Hepatocyte (in vitro differentiated cells): ENCODE data around the gene KLHL5. TPM values are rescaled to one million over a fixed set of nuclear protein-coding genes. Genes with fewer than 3 reads are reported as not detected.

Experiments
- DNase-seq: peaks from one replicate; pipeline ENCODE4 v3.0.0-alpha.2; 2016; ENCODE audit warnings: low spot score
- H2AFZ ChIP-seq: fragments of 200-600 bp; sonication (generic); 2 replicates; pipeline ENCODE4 v1.6.0; 2016; ENCODE audit warnings: antibody characterized with exemption, mild to moderate bottlenecking
- H3K27ac ChIP-seq: fragments of 200-600 bp; sonication (generic); 2 replicates; pipeline ENCODE4 v1.5.1; 2016; ENCODE audit warnings: mild to moderate bottlenecking
- H3K27me3 ChIP-seq: fragments of 200-600 bp; sonication (generic); 2 replicates; pipeline ENCODE4 v1.6.1; 2016
- H3K36me3 ChIP-seq: fragments of 200-600 bp; sonication (generic); replicated peaks from 2 replicates; pipeline ENCODE4 v1.5.1; 2016; ENCODE audit warnings: low read depth; ENCODE audit not compliant: insufficient read depth
- H3K4me1 ChIP-seq: fragments of 200-600 bp; sonication (generic); 2 replicates; pipeline ENCODE4 v1.5.1; 2016; ENCODE audit warnings: mild to moderate bottlenecking, moderate library complexity; ENCODE audit not compliant: insufficient read depth
- H3K4me2 ChIP-seq: fragments of 200-600 bp; sonication (generic); 2 replicates; pipeline ENCODE4 v1.6.0; 2016
- H3K4me3 ChIP-seq: fragments of 200-600 bp; sonication (generic); 2 replicates; pipeline ENCODE4 v1.5.1; 2016; ENCODE audit warnings: mild to moderate bottlenecking
- H3K79me2 ChIP-seq: fragments of 200-600 bp; sonication (generic); 2 replicates; pipeline ENCODE4 v1.6.0; 2017; ENCODE audit warnings: mild to moderate bottlenecking
- H3K9me2 ChIP-seq: fragments of 200-600 bp; sonication (generic); replicated peaks from 2 replicates; pipeline ENCODE4 v1.6.0; 2017; ENCODE audit warnings: mild to moderate bottlenecking; ENCODE audit not compliant: insufficient read depth
- H3K9me3 ChIP-seq: fragments of 200-600 bp; sonication (generic); 2 replicates; pipeline ENCODE4 v1.5.1; 2016; ENCODE audit warnings: low read depth, mild to moderate bottlenecking
- H4K20me1 ChIP-seq: fragments of 200-600 bp; sonication (generic); 2 replicates; pipeline ENCODE4 v1.6.0; 2016; ENCODE audit warnings: mild to moderate bottlenecking; ENCODE audit not compliant: insufficient read depth, poor library complexity, severe bottlenecking
- CTCF ChIP-seq: fragments of 200-600 bp; sonication (generic); IDR thresholded peaks from 2 replicates; pipeline ENCODE4 v1.5.1; 2016; ENCODE audit warnings: antibody characterized with exemption, mild to moderate bottlenecking; ENCODE audit not compliant: poor library complexity
- EZH2 ChIP-seq: fragments of 200-600 bp; sonication (generic); IDR thresholded peaks from 2 replicates; pipeline ENCODE4 v1.6.1; 2016; ENCODE audit warnings: antibody characterized with exemption, mild to moderate bottlenecking, borderline replicate concordance
- EZH2phosphoT487 ChIP-seq: fragments of 200-600 bp; sonication (generic); IDR thresholded peaks from one replicate; pipeline ENCODE4 v1.6.1; 2018; ENCODE audit warnings: antibody characterized with exemption, mild to moderate bottlenecking, low read depth, moderate library complexity; ENCODE audit not compliant: unreplicated experiment, severe bottlenecking
- WGBS: methylation state at CpG from one replicate; pipeline ENCODE4 v1.1.6; 2016; ENCODE audit warnings: low lambda C conversion rate; ENCODE audit errors: missing lambda C conversion rate; 5-methylcytosine and 5-hydroxymethylcytosine counted together
- polyA plus RNA-seq: library from polyadenylated mRNA; unstranded; fragments of >200 nt; fragmentation: Nextera tagmentation; extraction: Ambion mirVana; gene quantifications from 2 replicates; pipeline ENCODE4 v1.2.1, GENCODE V29; 2016
- total RNA-seq: library from RNA; depleted of rRNA; stranded (reverse); fragments of >200 nt; gene quantifications from 2 replicates; pipeline ENCODE4 v1.2.3, GENCODE V29; 2014

Gene KLHL5
- total and polyA plus RNA-seq, 2 experiments from 2014 or later, result 30.2 to 58.3 TPM

GRCh38 chr4:39021631-39022030 lies 40.4 kb upstream of the KLHL5 start:
- Histone ChIP-seq H3K27ac (no peak overlapping the region), H4K20me1 (no peaks in the 10 kb centered on the region), H3K4me1 (no peaks in the 10 kb centered on the region), H2AFZ (no peak overlapping the region), H3K27me3 (no peaks in the 10 kb centered on the region), H3K9me3 (no peaks in the 10 kb centered on the region), H3K79me2 (no peaks in the 10 kb centered on the region), H3K36me3 (no peaks in the 10 kb centered on the region), H3K4me3 (no peak overlapping the region), H3K9me2 (no peaks in the 10 kb centered on the region), H3K4me2 (no peak overlapping the region)
- 92% methylated on average over 3 of the region's 3 CpGs for WGBS
- no peak for DNase-seq
- no peak for TF ChIP-seq EZH2
- TF ChIP-seq CTCF, result no peak
- TF ChIP-seq EZH2phosphoT487, result no peak

- no peak for TF ChIP-seq EZH2
- TF ChIP-seq CTCF, result no peak
- TF ChIP-seq EZH2phosphoT487, result no peak
- WGBS, result 79% methylated on average over 2 of the region's 2 CpGs
- no peaks in the 10 kb centered on the region for H3K79me2 ChIP-seq
- H3K27ac ChIP-seq, result no peak overlapping the region
- H3K4me2 ChIP-seq, result no peak overlapping the region
- no peaks in the 10 kb centered on the region for H3K27me3 ChIP-seq
- H3K4me1 ChIP-seq, result no peaks in the 10 kb centered on the region
- no peaks in the 10 kb centered on the region for H3K9me3 ChIP-seq
- H3K36me3 ChIP-seq, result no peaks in the 10 kb centered on the region
- no peaks in the 10 kb centered on the region for H4K20me1 ChIP-seq
- no peak for DNase-seq
- no peaks in the 10 kb centered on the region for H3K9me2 ChIP-seq
- no peak overlapping the region for H2AFZ ChIP-seq
- H3K4me3 ChIP-seq, result no peak overlapping the region
These were observed 39.8 kb upstream of the KLHL5 start for GRCh38 chr4:39022241-39022640.

- H2AFZ ChIP-seq, result no peak overlapping the region
- 88% methylated on average over 1 of the region's 1 CpG for WGBS
These were observed 39.0 kb upstream of the KLHL5 start for GRCh38 chr4:39023059-39023458.

More at GRCh38 chr4:39023059-39023458, 39.0 kb upstream of the KLHL5 start:
- TF ChIP-seq EZH2 (no peak), EZH2phosphoT487 (no peak), CTCF (no peak)
- Histone ChIP-seq H3K4me3 (no peak overlapping the region), H3K9me3 (no peaks in the 10 kb centered on the region), H3K4me2 (no peak overlapping the region), H3K9me2 (no peaks in the 10 kb centered on the region), H4K20me1 (no peaks in the 10 kb centered on the region), H3K27me3 (no peaks in the 10 kb centered on the region), H3K79me2 (no peaks in the 10 kb centered on the region), H3K27ac (no peak overlapping the region), H3K4me1 (no peaks in the 10 kb centered on the region), H3K36me3 (no peaks in the 10 kb centered on the region)
- DNase-seq, result no peak
